Keratinocyte (primary cell): ENCODE measurements around the gene SPG7.

Experiments
- EZH2 ChIP-seq: IDR thresholded peaks from one replicate; pipeline ENCODE4 v1.6.1; 2012; ENCODE audit warnings: inconsistent platforms, mild to moderate bottlenecking, low read length, moderate library complexity
- TF ChIP-seq, protein P1 (sequence below), 3 experiments: IDR thresholded peaks in 1 of 3; conservative IDR thresholded peaks in 1 of 3; optimal IDR thresholded peaks in 1 of 3; 2 replicates in 2 of 3; 3 replicates in 1 of 3; pipeline versions ENCODE3 to v1.5.1; 2011; ENCODE audit warnings: low read length in 3 of 3, mild to moderate bottlenecking in 3 of 3, moderate library complexity in 2 of 3, control low read depth in 1 of 3, inconsistent platforms in 1 of 3; ENCODE audit not compliant: insufficient read depth in 2 of 3; ENCODE audit errors: extremely low read depth in 1 of 3

DNA sequence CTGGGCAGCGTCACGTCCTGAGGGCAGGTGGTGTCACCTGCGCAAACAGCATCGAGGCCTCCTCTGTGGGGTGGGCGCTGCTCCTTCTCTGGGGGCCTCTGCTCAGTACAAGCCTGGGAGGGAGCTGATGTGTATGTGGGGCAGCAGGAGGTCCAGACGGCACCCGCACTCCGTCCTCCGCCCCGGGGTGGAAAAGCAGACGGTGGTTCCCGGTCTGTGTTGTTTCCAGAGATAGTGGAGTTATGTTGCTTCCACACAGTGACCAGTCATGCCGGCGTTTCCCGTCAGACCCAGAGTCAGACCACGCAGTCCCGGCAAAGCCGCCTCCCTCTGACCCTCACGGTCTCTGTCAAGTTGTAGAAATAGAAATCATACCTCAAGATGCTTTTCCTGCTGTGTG, 38.6 kb downstream of the SPG7 start:
- TF ChIP-seq, protein P1, sequence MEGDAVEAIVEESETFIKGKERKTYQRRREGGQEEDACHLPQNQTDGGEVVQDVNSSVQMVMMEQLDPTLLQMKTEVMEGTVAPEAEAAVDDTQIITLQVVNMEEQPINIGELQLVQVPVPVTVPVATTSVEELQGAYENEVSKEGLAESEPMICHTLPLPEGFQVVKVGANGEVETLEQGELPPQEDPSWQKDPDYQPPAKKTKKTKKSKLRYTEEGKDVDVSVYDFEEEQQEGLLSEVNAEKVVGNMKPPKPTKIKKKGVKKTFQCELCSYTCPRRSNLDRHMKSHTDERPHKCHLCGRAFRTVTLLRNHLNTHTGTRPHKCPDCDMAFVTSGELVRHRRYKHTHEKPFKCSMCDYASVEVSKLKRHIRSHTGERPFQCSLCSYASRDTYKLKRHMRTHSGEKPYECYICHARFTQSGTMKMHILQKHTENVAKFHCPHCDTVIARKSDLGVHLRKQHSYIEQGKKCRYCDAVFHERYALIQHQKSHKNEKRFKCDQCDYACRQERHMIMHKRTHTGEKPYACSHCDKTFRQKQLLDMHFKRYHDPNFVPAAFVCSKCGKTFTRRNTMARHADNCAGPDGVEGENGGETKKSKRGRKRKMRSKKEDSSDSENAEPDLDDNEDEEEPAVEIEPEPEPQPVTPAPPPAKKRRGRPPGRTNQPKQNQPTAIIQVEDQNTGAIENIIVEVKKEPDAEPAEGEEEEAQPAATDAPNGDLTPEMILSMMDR (optimal IDR thresholded peaks at IDR 0.05 in 1 of 3, IDR thresholded peaks at IDR 0.05 in 1 of 3, conservative IDR thresholded peaks at IDR 0.05 in 1 of 3; ENCODE audit: extremely low read depth in 1 of 3, insufficient read depth in 2 of 3, low read length in 3 of 3), result no peak
- no peak for TF ChIP-seq EZH2
